ENCODE measurements around the gene KRT77. TPM values are rescaled to one million over a fixed set of nuclear protein-coding genes. Genes with fewer than 3 reads are reported as not detected.

Gene KRT77
- total RNA-seq, 3 donors from 2014 or later: 0.48 TPM; not detected in 2

DNA sequence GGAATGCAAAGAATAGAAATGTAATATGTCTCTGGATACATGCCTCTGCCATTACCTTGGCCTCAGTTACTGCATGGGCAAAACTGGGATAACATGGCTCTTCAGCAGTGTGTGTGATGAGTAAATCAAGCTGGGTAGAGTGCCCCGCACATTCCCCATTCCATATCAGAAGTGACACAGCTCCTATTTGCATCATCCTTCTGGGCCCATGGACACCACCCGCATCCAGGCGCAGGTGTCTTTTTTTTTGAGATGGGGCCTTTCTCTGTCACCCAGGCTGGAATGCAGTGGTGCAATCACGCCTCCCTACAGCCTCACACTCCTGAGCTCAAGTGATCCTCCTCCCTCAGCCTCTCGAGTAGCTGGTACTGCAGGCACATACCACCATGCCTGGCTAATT lies 42.2 kb upstream of the KRT77 start:
- Histone ChIP-seq H3K4me3 (no peak overlapping the region), H3K27ac (no peak overlapping the region), H3K27me3 (peaks cover 0 to 8% of the 10 kb centered on the region in 2 donors), H3K4me1 (no peaks in the 10 kb centered on the region), H3K36me3 (no peaks in the 10 kb centered on the region), H3K9me3 (no peaks in the 10 kb centered on the region)
- TF ChIP-seq POLR2A (IDR thresholded peaks at IDR 0.05) (no peak), POLR2AphosphoS5 (IDR thresholded peaks at IDR 0.05) (no peak)
- intact Hi-C loops (cut with DNase I; ENCODE audit: low total_unique reads): no loop called here
- DNase-seq (ENCODE audit: low spot score in 2 of 2): no peak

- intact Hi-C loops (cut with DNase I; ENCODE audit: low total_unique reads): no loop called here
- H3K27me3 ChIP-seq: peaks cover 0 to 8% of the 10 kb centered on the region in 2 donors
- H3K27ac ChIP-seq: no peak overlapping the region
Observed at GRCh38 chr12:52744493-52745156, 41.3 kb upstream of the KRT77 start.

DNA sequence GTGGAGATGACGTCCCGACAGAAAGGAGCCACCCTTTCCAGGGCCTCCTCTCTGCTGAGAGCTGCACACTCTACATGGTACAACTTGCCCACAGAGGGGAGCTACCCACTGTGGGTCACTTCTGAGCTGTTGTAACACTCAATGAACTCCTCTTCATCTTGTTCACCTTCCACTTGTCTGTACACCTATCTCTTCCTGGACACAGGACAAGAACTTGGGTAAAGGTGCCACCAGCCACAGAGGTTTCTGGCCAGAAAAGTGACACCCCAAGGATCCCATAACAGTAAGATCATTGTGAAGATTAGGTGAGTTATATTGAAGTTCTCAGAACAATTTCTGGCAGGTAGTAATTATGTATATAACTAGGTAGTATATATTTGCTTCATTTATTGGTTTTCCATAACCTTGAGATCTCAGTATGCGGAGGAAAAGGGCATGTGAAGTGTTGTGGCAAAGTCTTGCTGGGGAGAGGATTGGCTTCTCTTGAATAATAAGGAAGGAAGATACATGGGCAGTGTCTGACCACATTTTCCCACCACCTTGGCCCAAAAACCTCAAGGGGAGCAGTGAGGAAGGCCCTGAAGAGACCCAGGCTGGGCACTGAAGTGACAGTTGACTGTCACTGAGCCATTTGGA lies 39.6 kb upstream of the KRT77 start:
- Histone ChIP-seq H3K36me3 (no peaks in the 10 kb centered on the region), H3K27ac (no peak overlapping the region), H3K4me1 (no peaks in the 10 kb centered on the region), H3K9me3 (no peaks in the 10 kb centered on the region), H3K4me3 (no peak overlapping the region), H3K27me3 (peaks cover 0 to 8% of the 10 kb centered on the region in 2 donors)
- no peak for DNase-seq (ENCODE audit: low spot score in 2 of 2)
- intact Hi-C loops (cut with DNase I; ENCODE audit: low total_unique reads): no loop called here
- no peak for TF ChIP-seq POLR2AphosphoS5 (IDR thresholded peaks at IDR 0.05)
- TF ChIP-seq, protein P1, sequence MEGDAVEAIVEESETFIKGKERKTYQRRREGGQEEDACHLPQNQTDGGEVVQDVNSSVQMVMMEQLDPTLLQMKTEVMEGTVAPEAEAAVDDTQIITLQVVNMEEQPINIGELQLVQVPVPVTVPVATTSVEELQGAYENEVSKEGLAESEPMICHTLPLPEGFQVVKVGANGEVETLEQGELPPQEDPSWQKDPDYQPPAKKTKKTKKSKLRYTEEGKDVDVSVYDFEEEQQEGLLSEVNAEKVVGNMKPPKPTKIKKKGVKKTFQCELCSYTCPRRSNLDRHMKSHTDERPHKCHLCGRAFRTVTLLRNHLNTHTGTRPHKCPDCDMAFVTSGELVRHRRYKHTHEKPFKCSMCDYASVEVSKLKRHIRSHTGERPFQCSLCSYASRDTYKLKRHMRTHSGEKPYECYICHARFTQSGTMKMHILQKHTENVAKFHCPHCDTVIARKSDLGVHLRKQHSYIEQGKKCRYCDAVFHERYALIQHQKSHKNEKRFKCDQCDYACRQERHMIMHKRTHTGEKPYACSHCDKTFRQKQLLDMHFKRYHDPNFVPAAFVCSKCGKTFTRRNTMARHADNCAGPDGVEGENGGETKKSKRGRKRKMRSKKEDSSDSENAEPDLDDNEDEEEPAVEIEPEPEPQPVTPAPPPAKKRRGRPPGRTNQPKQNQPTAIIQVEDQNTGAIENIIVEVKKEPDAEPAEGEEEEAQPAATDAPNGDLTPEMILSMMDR (IDR thresholded peaks at IDR 0.05): no peak
- TF ChIP-seq POLR2A (IDR thresholded peaks at IDR 0.05): no peak

More at GRCh38 chr12:52744493-52745156, 41.3 kb upstream of the KRT77 start:
- no peak for DNase-seq (ENCODE audit: low spot score in 2 of 2)
- TF ChIP-seq POLR2AphosphoS5 (IDR thresholded peaks at IDR 0.05): no peak
- TF ChIP-seq, protein P1 (IDR thresholded peaks at IDR 0.05): no peak
- TF ChIP-seq POLR2A (IDR thresholded peaks at IDR 0.05): no peak
- Histone ChIP-seq H3K9me3 (no peaks in the 10 kb centered on the region), H3K4me3 (no peak overlapping the region), H3K36me3 (no peaks in the 10 kb centered on the region), H3K4me1 (no peaks in the 10 kb centered on the region)

GRCh38 chr12:52742196-52742580 lies 38.9 kb upstream of the KRT77 start:
- H3K27ac ChIP-seq: no peak overlapping the region
- H3K36me3 ChIP-seq: no peaks in the 10 kb centered on the region
- peaks cover 0 to 8% of the 10 kb centered on the region in 2 donors for H3K27me3 ChIP-seq
- TF ChIP-seq POLR2A (IDR thresholded peaks at IDR 0.05) (no peak), POLR2AphosphoS5 (IDR thresholded peaks at IDR 0.05) (no peak)
- TF ChIP-seq, protein P1 (IDR thresholded peaks at IDR 0.05): no peak
- no peak overlapping the region for H3K4me3 ChIP-seq
- no peak for DNase-seq (ENCODE audit: low spot score in 2 of 2)
- H3K9me3 ChIP-seq: no peaks in the 10 kb centered on the region
- H3K4me1 ChIP-seq: no peaks in the 10 kb centered on the region
- intact Hi-C loops (cut with DNase I; ENCODE audit: low total_unique reads): no loop called here

DNA sequence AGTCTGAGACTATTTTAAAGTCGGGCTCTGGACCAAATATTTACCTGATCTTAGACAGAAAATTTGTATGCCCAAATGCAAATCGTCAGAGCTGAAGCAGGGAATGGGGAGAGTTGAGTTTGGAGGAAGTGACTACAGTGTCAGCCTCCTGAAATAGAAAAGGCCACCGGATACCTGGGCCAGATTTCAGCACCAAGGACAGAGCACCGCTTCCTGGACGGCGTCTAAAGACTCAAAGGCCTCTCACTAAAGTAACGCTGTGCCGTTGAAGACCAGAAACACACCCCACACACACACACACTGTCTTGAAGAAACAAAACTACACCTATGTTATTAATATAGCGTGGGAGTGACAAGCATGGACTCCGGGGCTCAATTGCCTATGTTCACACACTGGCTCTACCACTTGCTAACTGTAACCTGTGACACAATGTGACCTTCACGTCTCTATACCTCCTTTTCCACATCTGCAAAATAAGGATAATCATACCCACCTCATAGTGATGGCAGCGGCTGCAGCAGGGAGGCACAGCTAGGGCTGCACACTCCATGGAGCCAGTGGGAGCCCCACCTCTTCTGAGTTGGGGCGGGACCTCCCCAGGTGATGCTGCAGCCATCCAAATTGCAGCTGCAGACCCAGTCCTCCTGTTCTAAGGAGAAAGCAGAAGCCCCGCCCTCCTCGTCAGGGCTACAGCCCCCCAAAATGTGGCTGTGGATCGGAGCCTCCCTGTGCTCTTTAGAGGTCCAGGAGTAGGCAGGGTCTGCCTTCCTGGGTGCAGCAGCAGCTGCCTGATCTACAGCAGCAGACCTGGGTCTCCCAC lies 38.3 kb upstream of the KRT77 start:
- Histone ChIP-seq H3K4me3 (no peak overlapping the region), H3K4me1 (no peaks in the 10 kb centered on the region), H3K27ac (no peak overlapping the region), H3K9me3 (no peaks in the 10 kb centered on the region), H3K36me3 (no peaks in the 10 kb centered on the region), H3K27me3 (peaks cover 0 to 11% of the 10 kb centered on the region in 2 donors)
- TF ChIP-seq POLR2AphosphoS5 (IDR thresholded peaks at IDR 0.05) (no peak), POLR2A (IDR thresholded peaks at IDR 0.05) (no peak)
- TF ChIP-seq, protein P1 (IDR thresholded peaks at IDR 0.05): no peak
- peak in 1 of 2 donors; percentile 61 for DNase-seq (ENCODE audit: low spot score in 2 of 2)
- intact Hi-C loops (cut with DNase I; ENCODE audit: low total_unique reads): no loop called here

All from breast epithelium (tissue), 4 donors.